ENCODE measurements around the gene PRRC2B. TPM values are rescaled to one million over a fixed set of nuclear protein-coding genes. Genes with fewer than 3 reads are reported as not detected.
"Not testable (repeated sequence)": the region's sequence is repeated elsewhere in the genome, so short reads cannot be mapped to it uniquely, and the experiment has no call there.

PRRC2B gene
- total and polyA plus RNA-seq, 10 donors: 23.3 to 235 (median 180) TPM

- WGBS, 5 donors: 71 to 76% (median 75%) methylated on average over 7 of the region's 7 CpGs
These were observed 117.5 kb downstream of the PRRC2B start for GRCh38 chr9:131511416-131511815.

GRCh38 chr9:131511880-131512279, 118.0 kb downstream of the PRRC2B start:
- no peaks in the 10 kb centered on the region for H3K27me3 ChIP-seq (replicated peaks in 1 of 7)
- DNase-seq: no peak
- intact Hi-C loops (cut with DNase I; ENCODE audit: low total_unique reads): no loop called here
- H3K4me1 ChIP-seq: peaks cover 0 to 7% (median 0%) of the 10 kb centered on the region in 6 donors
- H3K9me3 ChIP-seq: peaks cover 0 to 17% (median 4%) of the 10 kb centered on the region in 8 donors
- no peak overlapping the region for H3K4me3 ChIP-seq
- 88 to 96% (median 93%) methylated on average over 4 to 6 of the region's 6 CpGs for WGBS, 5 donors
- H3K36me3 ChIP-seq: peaks cover 2 to 97% (median 55%) of the 10 kb centered on the region in 6 donors
- H3K27ac ChIP-seq: no peak overlapping the region
- no peak for TF ChIP-seq CTCF (IDR thresholded peaks at IDR 0.05 in 8 of 11, conservative IDR thresholded peaks at IDR 0.05 in 3 of 11)

More at GRCh38 chr9:131511416-131511815, 117.5 kb downstream of the PRRC2B start:
- Histone ChIP-seq H3K4me3 (no peak overlapping the region), H3K27ac (no peak overlapping the region), H3K4me1 (peaks cover 0 to 7% (median 0%) of the 10 kb centered on the region in 6 donors), H3K27me3 (replicated peaks in 1 of 7) (no peaks in the 10 kb centered on the region), H3K9me3 (peaks cover 0 to 13% (median 4%) of the 10 kb centered on the region in 8 donors), H3K36me3 (peaks cover 2 to 94% (median 50%) of the 10 kb centered on the region in 6 donors)
- TF ChIP-seq CTCF (IDR thresholded peaks at IDR 0.05 in 8 of 11, conservative IDR thresholded peaks at IDR 0.05 in 3 of 11) (no peak), POLR2A (IDR thresholded peaks at IDR 0.05) (no peak), POLR2AphosphoS5 (IDR thresholded peaks at IDR 0.05) (no peak)
- intact Hi-C loops (cut with DNase I; ENCODE audit: low total_unique reads): no loop called here
- no peak for DNase-seq

- no peaks in the 10 kb centered on the region for H3K27me3 ChIP-seq (replicated peaks in 1 of 7)
- peaks cover 0 to 17% (median 4%) of the 10 kb centered on the region in 8 donors for H3K9me3 ChIP-seq
- 65 to 87% (median 70%) methylated on average over 9 to 15 of the region's 15 CpGs for WGBS, 5 donors
- DNase-seq: no peak
- H3K36me3 ChIP-seq: peaks cover 2 to 98% (median 56%) of the 10 kb centered on the region in 6 donors
- no peak overlapping the region for H3K27ac ChIP-seq
- H3K4me3 ChIP-seq: no peak overlapping the region
- H3K4me1 ChIP-seq: peaks cover 0 to 8% (median 0%) of the 10 kb centered on the region in 6 donors
- intact Hi-C loops (cut with DNase I; ENCODE audit: low total_unique reads): no loop called here
- peak in 1 of 3 donors; percentile 44 for TF ChIP-seq POLR2AphosphoS5 (IDR thresholded peaks at IDR 0.05)
- no peak for TF ChIP-seq CTCF (IDR thresholded peaks at IDR 0.05 in 8 of 11, conservative IDR thresholded peaks at IDR 0.05 in 3 of 11)
- no peak for TF ChIP-seq POLR2A (IDR thresholded peaks at IDR 0.05)
These were observed 119.3 kb downstream of the PRRC2B start for GRCh38 chr9:131513177-131513576.

GRCh38 chr9:131515559-131516031, 121.7 kb downstream of the PRRC2B start:
- 32 to 62% (median 46%) methylated on average over 9 to 12 of the region's 12 CpGs for WGBS, 5 donors
- peaks cover 0 to 21% (median 2%) of the 10 kb centered on the region in 6 donors for H3K4me1 ChIP-seq
- H3K4me3 ChIP-seq; intact Hi-C loops (cut with DNase I; ENCODE audit: low total_unique reads); DNase-seq; H3K27me3 ChIP-seq (replicated peaks in 1 of 7): not testable (repeated sequence)
- H3K36me3 ChIP-seq: peaks cover 2 to 100% (median 66%) of the 10 kb centered on the region in 6 donors
- H3K9me3 ChIP-seq: peaks cover 0 to 17% (median 4%) of the 10 kb centered on the region in 8 donors
- H3K27ac ChIP-seq: peak overlapping the region in 4 of 8 donors; percentile 26 to 75 (median 54)

Measured in spleen (tissue), 11 donors.